Measurements from ENCODE around the gene EIF2AK2. TPM values are rescaled to one million over a fixed set of nuclear protein-coding genes. Genes with fewer than 3 reads are reported as not detected.
"Not testable (repeated sequence)": the region's sequence is repeated elsewhere in the genome, so short reads cannot be mapped to it uniquely, and the experiment has no call there.

The EIF2AK2 gene
- polyA plus RNA-seq (2012; ENCODE audit: low read depth, missing spikeins): 20.1 TPM

DNA sequence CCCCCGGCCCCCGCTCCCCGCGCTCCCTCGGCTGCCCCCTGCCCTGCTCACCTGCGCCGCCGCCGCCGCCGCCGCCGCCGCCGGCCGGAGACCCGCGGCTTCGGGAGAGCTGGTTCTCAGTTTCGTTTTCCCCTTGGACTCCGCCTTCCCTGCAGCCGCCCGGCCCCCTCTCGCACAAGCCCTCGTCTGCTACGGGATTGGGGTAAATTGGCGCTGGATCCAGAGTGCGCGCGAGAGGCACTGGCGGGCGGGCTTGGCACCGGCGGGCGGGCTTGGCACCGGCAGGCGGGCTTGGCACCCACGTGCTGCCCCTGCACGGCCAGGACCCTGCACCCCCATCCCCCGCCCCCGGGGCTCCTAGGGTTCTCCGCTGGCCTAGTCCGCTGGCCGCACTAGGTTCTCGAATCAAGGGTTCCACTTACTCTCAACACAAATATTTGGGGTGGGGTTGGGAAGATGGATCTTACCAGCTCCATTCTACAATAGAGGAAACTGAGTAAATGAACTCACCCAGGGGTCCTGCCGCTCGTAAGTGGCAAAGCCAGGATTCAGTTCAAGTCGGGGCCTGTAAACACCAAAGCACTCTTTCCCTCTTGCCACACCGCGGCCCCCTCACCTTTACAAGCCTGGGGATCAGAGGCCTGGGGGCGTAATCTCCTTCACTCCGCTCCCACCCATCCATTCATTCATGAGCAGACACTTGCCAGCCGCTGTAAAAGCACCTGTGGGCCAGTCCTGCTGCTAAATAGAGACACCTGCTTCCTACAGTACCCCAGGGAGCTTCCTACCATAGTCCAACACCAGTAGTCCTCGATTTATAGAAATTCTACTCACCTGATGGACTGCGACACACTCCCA lies at the start of gene EIF2AK2:
EIF2AK2 (minus strand) TSS at position 124 of the 858 bp plus-strand sequence. CDS start 9,174 bp downstream, outside the sequence.
- FAIRE-seq: peak; percentile 78
- TF ChIP-seq POLR2A (IDR thresholded peaks at IDR 0.05; ENCODE audit: low read depth, low read length) (no peak; the same call in 1 of the 2 replicates), POU2F2 (IDR thresholded peaks at IDR 0.05; ENCODE audit: low read depth, low read length) (no peak), SPI1 (IDR thresholded peaks at IDR 0.05; ENCODE audit: low read depth, low read length) (no peak), PAX5 (IDR thresholded peaks at IDR 0.05; ENCODE audit: insufficient read depth, low read length, severe bottlenecking) (no peak), POLR2AphosphoS5 (IDR thresholded peaks at IDR 0.05; ENCODE audit: low read depth, low read length) (peak; percentile 64; the same call in 1 of the 2 replicates), TAF1 (IDR thresholded peaks at IDR 0.05; ENCODE audit: low read depth, low read length) (0 out of 2 replicates have a peak, but pooled peaks have one; percentile 10)
- DNase-seq (ENCODE audit: insufficient read length, low spot score): peak; percentile 95

DNA sequence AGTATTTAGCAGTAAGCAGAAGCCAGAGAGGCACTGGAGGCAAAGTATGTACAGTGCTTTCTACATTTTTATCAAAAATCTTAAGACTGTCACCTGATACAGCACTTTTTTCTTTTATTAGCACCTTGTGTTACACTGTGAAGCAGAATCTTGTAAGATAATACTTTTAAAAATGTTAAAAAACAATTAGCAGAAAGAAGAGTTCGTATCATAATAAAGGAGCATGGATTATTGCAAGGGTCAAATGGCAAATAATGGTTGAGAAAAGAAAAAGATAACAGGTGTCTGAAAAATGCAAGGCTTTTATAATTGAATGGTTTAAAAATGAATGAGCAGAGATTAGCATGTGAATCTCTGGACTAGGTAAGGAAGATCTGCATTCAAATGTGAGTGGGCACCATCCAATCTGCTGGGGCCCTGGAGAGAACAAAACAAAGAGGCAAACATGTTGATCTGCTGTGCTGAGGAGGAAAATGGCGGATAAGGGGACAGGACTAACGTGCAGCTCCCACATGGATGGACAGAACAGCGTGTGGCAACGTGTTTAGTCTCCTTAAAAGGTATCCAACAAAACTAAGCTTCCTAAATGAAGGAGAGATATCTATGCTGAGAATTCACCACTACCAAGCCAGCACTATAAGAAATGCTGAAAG lies 49.0 kb upstream of the EIF2AK2 start:
- DNase-seq (ENCODE audit: insufficient read length, low spot score) (no peak), FAIRE-seq (no peak)
- TF ChIP-seq SPI1 (IDR thresholded peaks at IDR 0.05; ENCODE audit: low read depth, low read length): no peak
- no peak for TF ChIP-seq PAX5 (IDR thresholded peaks at IDR 0.05; ENCODE audit: insufficient read depth, low read length, severe bottlenecking)
- no peak for TF ChIP-seq POU2F2 (IDR thresholded peaks at IDR 0.05; ENCODE audit: low read depth, low read length)
- TF ChIP-seq POLR2A (IDR thresholded peaks at IDR 0.05; ENCODE audit: low read depth, low read length): no peak
- no peak for TF ChIP-seq TAF1 (IDR thresholded peaks at IDR 0.05; ENCODE audit: low read depth, low read length)
- no peak for TF ChIP-seq POLR2AphosphoS5 (IDR thresholded peaks at IDR 0.05; ENCODE audit: low read depth, low read length)

DNA sequence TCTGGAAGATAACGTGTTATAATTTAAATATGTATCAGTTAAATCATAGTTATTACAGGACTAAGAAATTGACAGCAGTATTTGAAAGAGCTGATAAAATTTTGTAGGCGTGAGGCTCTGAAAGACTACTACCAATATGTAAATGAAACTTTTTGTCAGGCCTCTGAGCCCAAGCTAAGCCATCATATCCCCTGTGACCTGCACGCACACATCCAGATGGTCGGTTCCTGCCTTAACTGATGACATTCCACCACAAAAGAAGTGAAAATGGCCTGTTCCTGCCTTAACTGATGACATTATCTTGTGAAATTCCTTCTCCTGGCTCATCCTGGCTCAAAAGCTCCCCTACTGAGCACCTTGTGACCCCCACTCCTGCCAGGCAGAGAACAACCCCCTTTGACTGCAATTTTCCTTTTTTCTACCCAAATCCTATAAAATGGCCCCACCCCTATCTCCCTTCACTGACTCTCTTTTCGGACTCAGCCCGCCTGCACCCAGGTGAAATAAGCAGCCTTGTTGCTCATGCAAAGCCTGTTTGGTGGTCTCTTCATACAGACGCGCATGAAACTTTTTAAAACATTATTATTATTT lies 48.4 kb upstream of the EIF2AK2 start:
- FAIRE-seq; DNase-seq (ENCODE audit: insufficient read length, low spot score): not testable (repeated sequence)

DNA sequence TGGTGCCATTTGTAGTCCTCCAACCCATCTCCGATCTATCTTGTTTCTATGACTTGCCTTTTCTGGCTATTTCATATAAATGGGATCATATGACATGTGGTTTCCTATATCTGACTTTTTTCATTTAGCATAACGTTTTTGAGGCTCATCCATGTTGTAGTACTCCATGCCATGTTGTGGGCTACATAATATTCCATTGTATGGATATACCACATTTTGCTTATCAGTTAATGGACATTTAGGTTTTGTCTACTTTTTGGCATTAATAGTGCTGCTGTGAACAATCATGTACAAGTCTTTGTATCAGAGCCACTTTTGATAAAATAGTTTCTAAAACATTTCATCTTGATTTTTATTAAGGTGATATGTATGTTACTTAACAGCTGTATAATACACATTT lies 46.9 kb upstream of the EIF2AK2 start:
- no peak for DNase-seq (ENCODE audit: insufficient read length, low spot score)
- TF ChIP-seq POLR2A (IDR thresholded peaks at IDR 0.05; ENCODE audit: low read depth, low read length): no peak
- TF ChIP-seq PAX5 (IDR thresholded peaks at IDR 0.05; ENCODE audit: insufficient read depth, low read length, severe bottlenecking): no peak
- no peak for TF ChIP-seq TAF1 (IDR thresholded peaks at IDR 0.05; ENCODE audit: low read depth, low read length)
- FAIRE-seq: no peak

DNA sequence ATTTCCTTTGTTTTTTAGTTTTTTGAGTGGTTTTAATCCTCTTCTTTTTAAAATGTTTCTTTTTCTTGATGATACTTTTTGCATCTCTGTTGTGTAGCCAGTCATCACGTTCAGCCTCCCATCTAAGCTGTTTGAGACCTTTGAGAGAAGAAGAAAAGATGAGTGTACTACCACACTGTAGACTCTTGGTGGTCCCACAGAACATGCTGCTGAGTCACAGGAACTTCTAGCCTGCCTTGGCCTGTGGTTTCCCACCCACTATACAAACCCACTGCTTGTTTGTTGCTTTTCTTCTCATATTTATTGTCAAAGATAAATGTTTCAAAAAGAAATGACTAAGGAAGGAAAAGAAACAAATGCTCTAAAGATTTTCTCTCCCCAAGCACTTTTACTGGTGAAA lies 45.0 kb upstream of the EIF2AK2 start:
- no peak for FAIRE-seq
- DNase-seq (ENCODE audit: insufficient read length, low spot score): no peak
- TF ChIP-seq SPI1 (IDR thresholded peaks at IDR 0.05; ENCODE audit: low read depth, low read length): no peak

DNA sequence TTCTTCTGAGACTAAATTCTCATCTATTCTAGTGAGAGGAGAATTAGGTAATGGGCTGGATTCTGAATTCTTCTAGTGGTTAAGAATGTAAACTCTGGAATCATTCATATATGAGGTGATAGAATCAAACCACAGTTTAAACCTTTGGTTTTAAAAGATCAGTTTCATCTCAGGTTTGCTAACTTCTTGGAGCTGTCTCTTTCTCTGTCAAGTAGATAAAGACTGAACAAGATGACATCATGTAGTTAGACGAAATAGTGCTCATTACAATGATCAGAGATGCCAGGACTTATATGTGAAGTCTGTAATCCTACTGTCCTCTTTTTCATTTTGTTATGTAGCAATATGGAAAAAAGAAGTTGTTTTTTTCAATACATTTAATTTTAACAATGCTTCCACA lies 44.4 kb upstream of the EIF2AK2 start:
- no peak for DNase-seq (ENCODE audit: insufficient read length, low spot score)
- TF ChIP-seq POLR2AphosphoS5 (IDR thresholded peaks at IDR 0.05; ENCODE audit: low read depth, low read length) (no peak), SPI1 (IDR thresholded peaks at IDR 0.05; ENCODE audit: low read depth, low read length) (no peak), POU2F2 (IDR thresholded peaks at IDR 0.05; ENCODE audit: low read depth, low read length) (no peak), POLR2A (IDR thresholded peaks at IDR 0.05; ENCODE audit: low read depth, low read length) (no peak), PAX5 (IDR thresholded peaks at IDR 0.05; ENCODE audit: insufficient read depth, low read length, severe bottlenecking) (no peak), TAF1 (IDR thresholded peaks at IDR 0.05; ENCODE audit: low read depth, low read length) (no peak)
- FAIRE-seq: no peak

DNA sequence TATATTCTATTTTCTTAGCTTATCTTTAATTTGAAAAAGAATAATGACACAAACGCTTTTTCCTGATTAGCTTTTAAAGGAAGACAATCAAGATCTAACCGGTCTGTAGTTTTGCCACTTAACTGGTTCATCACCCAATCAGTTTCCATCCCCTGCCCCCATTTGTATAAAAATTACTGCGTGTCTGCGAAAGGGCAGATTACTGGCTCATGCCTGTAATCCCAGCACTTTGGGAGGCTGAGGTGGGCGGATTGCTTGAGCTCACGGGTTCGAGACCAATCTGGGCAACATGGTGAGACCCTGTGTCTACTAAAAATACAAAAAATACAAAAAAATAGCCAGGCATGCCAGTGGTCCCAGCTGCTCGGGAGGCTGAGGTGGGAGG lies 41.9 kb upstream of the EIF2AK2 start:
- TF ChIP-seq PAX5 (IDR thresholded peaks at IDR 0.05; ENCODE audit: insufficient read depth, low read length, severe bottlenecking) (no peak), POLR2AphosphoS5 (IDR thresholded peaks at IDR 0.05; ENCODE audit: low read depth, low read length) (no peak), POU2F2 (IDR thresholded peaks at IDR 0.05; ENCODE audit: low read depth, low read length) (no peak), TAF1 (IDR thresholded peaks at IDR 0.05; ENCODE audit: low read depth, low read length) (no peak)
- FAIRE-seq: no peak
- no peak for DNase-seq (ENCODE audit: insufficient read length, low spot score)

DNA sequence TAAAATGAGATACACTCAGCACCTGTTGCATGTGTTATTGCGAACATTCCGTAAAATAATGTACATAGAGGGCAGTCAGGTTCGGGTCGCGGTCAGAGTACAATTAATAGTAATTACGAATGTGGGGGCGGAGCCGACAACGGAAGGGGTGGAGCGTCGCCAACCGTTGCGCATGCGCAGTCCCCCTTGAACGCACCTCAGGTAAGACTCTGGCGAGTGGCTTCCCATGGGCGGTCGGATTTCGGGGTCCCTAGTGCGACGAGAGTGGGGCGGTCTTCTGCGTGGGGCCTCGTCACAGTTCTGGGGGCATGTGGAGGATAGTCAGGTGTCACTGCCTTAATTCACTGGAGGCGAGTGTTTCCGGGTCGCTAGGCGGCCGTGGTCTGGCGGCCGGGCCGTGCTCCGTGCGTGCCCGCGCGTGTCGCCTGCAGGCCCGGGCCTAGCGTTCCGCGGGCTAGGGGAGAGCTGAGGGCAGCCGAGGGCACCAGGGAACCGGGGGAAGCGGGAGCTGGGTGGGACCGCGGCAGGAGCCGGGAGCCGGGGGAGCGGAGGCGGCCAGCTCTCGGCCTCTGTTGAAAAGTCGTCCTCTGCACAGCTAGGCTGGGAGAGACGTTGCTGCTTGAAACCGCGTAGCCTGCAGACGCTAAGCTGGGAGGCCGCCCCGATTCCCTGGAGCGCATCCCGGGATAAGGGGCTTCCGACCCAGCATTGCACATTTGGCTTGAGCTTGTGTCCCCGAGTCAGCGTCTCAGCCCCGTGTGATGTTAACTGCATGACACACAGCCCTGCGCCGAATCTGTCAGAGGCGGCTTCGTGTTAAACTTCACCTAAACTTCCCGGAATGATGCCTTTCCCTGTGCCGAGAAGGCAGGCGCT lies 39.8 kb upstream of the EIF2AK2 start, which contains the start of gene CEBPZOS:
CEBPZOS (plus strand) TSS at position 177 of the 876 bp plus-strand sequence. CDS start 3,209 bp downstream, outside the sequence.
- peak; percentile 68 for DNase-seq (ENCODE audit: insufficient read length, low spot score)
- FAIRE-seq: peak; percentile 98
- TF ChIP-seq SPI1 (IDR thresholded peaks at IDR 0.05; ENCODE audit: low read depth, low read length): no peak
- TF ChIP-seq TAF1 (IDR thresholded peaks at IDR 0.05; ENCODE audit: low read depth, low read length): peak; percentile 62; the same call in 1 of the 2 replicates
- no peak; the same call in 1 of the 2 replicates for TF ChIP-seq POU2F2 (IDR thresholded peaks at IDR 0.05; ENCODE audit: low read depth, low read length)
- peak; percentile 80 for TF ChIP-seq POLR2AphosphoS5 (IDR thresholded peaks at IDR 0.05; ENCODE audit: low read depth, low read length)
- TF ChIP-seq PAX5 (IDR thresholded peaks at IDR 0.05; ENCODE audit: insufficient read depth, low read length, severe bottlenecking): no peak
- peak; percentile 84 for TF ChIP-seq POLR2A (IDR thresholded peaks at IDR 0.05; ENCODE audit: low read depth, low read length)

DNA sequence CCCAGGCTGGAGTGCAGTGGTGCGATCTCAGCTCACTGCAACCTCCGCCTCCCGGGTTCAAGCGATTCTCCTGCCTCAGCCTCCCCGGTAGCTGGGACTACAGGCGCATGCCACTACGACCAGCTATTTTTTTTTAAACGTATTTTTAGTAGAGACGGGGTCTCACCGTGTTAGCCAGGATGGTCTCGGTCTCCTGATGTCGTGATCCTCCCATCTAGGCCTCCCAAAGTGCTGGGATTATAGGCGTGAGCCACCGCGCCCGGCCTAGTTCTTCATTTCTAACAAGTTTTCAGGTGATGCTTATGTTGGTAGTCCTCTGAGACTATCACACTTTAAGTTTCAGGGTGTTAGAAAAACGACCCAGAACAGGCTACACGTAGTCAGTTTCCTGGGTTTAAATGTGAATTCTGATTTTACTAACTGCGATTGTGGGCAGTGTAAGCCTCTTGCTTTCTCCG lies 39.1 kb upstream of the EIF2AK2 start:
- DNase-seq (ENCODE audit: insufficient read length, low spot score); FAIRE-seq: not testable (repeated sequence)
